DMS153 treated with DMSO at 0.1 percent for 48 hours (cell line): ENCODE data around the gene PSMB11.

Experiments
- DNase-seq: peaks from one replicate; lab custom pipeline; 2025; ENCODE audit not compliant: unreplicated experiment; lab: John Stamatoyannopoulos, UW

Gene PSMB11

DNA sequence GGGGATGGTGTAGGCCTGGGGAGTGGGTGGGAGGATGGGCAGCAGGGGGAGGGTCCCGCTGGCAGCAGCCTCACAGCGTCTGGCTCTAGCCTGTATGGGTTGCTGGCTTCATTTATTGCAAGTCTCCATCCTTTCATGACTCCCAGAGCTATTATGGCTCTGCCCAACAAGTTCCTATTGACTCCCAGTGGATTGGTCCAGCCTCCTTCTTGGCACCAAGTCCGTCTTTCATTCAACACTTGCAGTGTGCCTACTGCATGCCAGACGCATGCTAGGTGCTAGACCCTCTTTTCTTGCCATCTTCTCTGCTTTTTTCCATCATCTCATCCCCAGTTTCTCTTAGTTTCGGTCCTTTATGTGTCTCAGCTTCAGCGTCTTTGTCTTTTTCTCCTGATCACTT, 1.1 kb downstream of the PSMB11 start:
- DNase-seq: no peak

DNA sequence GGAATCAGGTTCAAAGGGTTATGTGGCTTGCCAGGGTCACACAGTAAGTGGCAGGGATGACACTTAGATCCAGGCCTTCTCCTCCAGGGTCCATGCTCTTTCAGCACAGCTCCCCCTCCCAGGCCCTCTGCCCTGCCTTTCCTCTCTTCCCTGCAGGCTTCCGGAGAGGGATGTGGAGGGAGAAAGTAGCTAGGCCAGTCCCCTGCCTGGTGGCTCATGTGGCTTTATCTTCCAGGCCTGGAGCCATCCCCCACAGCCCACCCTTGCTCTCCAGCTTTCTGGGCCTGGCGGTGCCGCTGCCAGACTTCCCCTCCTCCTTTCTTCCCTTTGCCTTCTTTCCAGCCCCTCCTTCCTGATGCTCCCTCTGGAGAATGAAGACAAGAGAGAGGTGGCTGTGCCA, 1.7 kb downstream of the PSMB11 start:
- DNase-seq: no peak

DNA sequence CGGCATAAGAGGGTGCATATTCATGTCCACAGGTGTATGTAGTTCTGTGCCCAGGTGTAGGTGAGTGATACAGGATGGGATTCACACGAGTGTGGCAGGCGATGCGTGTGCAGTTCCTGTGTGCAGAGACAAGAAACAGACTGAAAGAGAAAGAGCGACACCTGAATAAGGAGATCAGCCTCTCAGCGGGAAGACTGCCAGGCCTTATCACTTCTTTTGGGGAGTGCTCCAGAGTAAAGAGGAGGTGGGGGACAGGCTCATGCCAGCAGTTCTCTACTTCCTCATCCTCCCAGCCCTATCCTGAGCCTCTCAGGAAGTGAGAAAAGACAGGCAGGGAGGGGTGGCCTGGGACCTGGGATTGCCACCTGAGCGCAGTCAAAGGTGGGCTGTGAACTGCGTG, 2.8 kb downstream of the PSMB11 start:
- DNase-seq: no peak

DNA sequence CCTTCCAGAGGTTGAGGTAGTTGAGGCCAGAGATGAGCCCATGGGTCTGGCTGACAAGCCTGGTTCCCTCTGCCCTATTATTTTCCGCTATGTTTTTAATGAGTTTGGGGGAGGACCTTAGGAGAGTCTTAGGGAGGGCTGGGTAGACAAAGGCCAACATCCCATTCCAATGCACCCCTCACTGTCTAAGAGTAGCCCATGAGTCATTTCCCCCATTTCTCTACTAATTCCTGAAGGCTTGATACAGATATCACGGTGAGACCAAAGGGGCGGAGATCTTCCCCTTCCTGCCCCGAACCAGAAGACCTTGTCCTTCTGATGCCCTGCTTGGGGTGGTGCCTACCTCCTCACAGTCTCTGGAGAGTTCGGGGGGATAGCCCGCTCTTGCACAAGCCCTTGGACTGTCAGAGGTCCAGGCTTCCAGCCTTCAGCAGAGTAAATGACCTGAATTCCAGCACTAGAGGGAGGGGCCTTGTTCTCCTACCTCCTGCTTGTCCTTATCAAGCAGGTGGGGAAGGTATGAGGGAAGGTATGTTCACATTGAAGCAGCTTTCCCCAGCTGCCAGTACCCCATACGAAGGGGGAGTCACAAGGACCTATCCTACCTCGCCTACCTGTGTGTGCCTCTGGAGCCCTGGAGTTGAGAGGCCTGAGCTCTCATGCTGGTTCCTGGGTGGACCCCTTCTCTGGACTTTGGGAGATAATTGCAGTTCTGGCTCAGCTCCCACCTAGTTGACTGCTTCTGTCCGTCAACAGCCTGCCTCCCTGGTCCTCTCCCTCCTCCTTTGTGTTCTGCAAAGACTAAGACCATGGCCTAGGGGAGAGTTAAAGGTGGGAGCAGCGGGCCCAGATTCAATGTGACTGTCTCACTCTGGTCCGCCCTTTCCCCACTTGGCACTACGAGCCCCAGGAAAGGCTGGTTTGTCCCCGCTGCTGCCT, 3.7 kb downstream of the PSMB11 start:
- no peak for DNase-seq

DNA sequence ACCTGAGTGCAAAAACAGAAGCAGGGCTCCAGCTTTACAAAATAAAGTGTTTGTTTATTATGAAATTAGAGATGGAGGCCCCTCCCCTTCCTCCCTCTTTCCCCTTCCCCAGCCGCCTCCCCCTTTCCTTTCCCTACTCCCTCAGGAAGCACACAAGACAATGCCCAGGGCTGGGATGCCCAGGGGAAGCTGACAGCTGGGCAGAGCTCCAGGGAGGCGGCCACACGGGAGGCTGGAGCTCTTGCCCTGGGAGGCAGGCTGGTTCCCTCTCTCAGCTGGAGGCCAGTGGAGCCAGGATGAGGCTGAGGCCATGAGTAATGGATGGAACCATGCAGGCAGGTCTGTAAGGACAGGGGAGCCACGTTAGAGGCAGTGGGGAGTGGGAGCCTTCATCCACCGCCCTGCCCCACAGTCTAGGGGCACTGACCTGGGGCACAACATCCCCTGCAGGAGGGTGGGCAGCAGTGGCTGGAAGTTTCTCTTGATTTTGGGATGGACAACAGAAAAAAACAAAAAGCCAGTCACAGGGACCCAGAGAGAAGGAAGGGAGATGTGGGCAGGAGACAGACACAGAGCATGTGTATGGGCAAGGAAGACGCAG, 5.1 kb downstream of the PSMB11 start:
- no peak for DNase-seq

DNA sequence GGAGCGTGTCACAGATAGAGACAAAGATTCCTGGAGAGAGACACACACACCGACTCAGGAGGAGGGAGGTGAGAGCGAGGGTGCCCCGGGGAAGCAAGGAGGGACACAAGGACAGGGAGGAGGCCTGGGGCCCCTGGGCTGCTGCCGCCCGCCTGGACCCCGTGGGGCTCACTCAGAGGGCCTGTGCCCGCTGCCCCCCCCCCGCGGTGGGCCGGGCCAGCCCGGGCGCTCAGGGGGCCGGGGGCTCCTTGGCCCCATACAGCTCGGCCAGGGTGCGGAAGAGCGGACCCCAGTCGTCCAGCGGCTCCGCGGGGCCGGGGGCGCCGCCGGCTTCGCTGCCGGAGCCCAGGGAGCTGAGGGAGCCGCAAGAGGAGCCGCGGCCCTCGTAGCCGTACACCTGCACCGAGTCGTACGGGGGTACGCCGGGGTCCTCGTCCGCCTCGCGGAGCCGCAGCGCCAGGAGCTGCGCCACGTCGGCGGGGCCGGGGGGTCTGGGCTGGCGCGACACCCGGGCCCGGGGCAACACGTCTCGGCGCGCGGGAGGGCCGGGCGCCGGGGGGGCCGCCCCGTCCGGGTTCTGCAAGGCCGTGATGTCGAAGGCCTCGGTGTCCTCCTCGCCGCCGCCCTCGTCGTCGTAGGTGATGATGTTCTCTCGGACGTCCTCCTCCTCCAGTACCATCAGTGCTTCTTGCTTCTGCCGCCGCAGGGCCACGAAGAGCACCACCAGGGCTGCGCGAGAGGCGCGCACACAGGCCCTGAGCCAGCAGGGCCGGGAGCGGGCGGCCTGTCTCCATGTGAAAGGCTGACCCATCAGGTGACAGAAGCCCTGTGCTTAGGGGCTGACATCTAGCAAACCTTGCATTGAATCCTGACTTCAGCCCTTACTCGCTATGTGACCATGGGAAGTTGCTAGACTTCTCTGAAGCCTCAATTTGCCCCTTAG, 6.0 kb downstream of the PSMB11 start:
- no peak for DNase-seq

DNA sequence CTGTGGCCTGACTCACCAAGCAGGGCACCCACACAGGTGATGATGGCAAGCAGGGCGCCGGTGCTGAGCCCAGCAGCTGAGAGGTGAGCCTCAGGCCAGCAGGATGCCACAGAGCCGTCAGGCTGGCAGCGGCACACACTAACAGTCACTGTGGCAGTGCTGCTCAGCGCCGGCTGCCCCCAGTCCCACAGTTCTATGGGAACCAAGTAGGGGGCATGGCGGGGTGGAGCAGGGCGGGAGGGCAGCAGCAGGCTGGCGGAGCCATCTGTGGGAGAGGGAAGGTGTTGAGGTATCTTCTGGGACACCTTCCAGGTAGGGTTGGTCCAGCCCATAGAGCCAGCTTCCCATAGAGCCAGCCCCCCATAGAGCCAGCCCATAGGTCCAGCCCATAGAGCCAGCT, 7.0 kb downstream of the PSMB11 start:
- no peak for DNase-seq

DNA sequence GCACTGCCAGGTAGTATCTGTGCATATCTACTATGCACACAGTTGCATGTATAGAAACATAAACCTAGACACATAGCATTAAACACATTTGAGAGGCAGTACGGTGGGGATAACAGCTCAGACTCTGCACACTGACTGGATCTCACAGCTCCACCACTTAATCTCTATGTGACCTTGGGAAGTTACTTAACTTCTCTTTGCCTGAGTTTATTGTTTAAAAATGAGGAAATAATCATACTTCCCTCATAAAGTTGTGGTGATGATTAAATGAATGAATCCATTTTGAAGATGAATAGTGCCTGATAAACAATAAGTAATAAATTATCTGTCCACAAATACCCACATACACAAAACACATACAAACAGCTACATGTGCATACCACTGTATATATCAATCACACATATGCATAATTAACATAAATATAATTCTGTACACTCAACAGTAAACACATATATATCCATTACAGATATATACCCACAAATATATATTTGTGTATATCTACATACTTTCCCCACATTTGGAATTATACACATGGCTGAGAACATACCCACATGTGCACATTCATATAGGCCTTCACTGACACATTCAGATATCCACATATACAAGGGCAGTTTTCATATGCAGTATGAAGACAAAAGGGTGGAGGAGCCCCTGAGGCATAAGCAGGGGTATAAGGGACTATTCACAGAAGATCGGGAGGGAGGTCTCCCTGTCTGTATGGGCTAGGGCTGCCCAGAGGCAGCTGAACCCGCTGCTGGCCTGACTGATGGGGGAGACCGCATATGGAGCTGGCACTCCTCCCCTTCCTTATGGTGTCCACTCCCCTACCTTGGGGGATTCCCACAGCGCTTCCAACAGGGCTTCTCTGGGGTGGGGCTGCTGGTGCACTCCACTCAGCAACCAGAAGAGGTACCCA, 9.4 kb downstream of the PSMB11 start:
- DNase-seq: no peak

DNA sequence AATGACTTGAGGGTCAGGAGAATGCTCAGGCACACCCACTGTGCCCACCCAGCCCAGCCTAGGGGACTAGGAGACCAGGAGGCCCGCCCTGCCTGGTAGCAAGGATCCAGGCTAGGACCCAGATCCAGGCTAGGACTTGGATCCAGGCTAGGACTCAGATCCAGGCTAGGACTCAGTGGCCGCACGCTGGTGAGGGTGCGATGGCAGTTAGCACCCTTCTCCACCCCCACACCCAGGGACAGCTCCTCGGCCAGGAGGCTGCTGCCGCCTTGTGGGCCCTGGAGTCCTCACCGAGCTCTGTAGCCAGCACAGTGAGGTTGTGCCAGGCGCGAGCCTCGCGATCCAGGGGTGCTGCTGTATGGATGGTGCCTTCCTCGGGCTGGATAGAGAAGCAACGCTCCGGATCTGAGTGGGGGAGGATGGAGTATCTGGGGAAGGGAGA, 10.2 kb downstream of the PSMB11 start:
- no peak for DNase-seq

DNA sequence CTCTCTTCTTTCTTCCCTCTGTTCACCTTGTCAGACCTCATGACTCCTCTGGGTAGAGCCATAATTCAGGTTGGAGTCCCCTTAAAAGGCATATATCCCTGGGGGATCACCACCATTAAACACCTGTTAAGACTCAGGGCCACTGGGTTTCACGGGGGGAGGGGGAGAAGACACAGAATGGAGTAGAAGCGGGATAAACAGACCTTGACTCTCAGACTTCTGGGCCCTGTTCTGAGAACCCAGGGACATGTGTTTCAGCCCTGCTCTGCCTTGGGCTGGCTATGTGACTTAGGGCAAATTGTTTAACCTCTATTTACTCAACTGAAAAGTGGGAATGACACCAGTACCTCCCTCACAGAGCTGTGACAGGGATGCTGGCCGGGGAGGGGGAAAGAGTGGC, 10.7 kb downstream of the PSMB11 start:
- DNase-seq: no peak

DNA sequence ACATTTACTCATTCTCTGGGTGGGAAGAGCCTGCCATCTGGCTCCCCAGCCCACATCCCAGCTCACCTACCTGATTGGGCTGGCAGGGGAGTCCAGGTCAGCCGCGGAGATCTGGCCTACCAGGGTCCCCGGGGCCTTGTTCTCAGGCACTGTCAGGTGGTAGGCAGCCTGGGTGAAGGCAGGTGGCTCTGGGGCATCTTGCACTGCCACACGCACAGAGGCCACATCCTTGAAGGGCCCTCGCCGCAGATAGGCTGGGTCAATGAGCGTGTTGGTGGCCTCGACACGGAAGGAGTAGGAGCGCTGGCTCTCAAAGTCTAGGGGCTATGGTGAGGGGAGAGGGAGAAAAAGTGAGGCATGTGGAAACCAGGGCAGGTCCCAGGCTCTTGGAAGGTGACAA, 11.4 kb downstream of the PSMB11 start:
- DNase-seq: no peak

DNA sequence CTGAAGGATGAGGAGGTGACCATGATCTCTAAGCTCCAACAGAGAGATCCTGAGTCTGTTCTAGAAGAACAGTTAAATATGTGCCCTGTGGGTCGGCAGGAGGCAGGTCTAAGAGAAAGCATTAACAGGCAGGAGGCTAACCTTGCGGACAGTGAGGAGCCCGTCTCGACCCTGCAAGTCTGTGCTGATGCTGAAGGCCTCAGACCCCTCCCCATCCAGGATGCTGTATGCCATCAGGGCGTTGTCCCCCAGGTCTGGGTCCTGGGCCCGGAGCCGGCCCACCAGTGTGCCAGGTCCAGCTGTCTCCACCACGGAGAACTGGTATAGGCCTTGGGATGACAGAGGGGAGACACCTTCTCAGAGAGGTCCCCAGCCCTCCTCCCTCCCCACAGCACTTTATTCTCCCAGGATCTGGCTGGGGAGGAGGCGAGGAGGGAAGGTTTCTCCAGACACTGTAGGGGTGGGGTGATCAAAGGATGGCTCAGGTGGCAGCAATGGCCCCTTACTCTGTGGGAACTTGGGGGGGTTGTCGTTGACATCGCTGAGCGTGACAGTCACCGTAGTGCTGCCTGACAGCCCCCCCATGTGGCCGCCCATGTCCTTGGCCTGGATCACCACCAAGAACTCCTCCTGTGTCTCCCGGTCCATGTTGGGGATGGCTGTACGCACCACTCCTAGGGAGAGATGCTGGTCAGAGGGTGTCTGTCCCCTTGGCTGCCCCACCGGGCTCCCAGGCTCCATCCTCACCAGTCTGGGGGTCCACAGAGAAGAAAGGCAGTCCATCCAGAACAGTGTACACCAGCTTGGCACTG, 12.2 kb downstream of the PSMB11 start:
- DNase-seq: no peak

DNA sequence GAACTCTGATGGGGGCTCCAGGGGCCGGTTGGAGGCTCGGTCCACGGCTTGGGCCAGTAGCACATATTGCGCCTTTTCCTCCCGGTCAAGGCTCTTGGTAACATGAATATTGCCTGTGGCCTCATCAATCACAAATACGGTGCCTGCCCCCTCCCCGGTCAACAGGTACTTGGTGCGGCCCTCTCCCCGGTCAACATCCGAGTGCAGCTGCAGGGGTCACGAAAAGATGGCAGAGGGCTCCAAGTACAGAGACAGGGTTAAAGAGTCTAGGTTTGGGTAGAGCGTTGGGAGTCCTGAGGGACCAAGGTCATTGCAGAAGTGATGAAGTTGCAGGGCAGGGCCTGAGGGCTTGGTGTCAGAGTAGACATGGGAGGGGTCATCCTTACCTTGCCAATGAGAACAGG, 13.1 kb downstream of the PSMB11 start:
- no peak for DNase-seq

DNA sequence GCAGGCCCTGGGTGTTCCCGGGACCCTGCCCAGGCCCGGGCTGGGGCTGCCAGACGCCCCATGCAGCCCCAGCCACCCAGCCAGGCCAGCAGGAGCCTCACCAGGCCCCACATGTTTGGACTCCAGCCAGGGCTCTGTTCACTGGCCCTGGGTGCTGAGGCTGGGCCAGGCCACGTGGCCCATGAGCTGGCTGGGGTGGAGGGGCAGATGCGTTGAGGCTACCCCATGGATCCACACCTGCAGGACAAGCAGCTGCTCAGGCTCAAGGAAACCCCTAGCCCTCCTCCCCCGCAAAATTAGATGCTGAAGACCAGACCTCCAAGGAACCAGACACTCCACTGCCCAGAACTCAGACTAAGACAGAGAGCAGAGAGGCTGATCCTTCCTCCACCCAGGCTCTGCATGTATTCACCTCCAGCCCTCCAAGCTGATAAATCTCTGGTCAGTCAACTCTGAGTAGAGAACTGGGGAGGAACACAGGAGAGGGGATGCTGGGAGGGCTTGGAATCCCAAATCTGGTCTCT, 13.7 kb downstream of the PSMB11 start:
- no peak for DNase-seq

DNA sequence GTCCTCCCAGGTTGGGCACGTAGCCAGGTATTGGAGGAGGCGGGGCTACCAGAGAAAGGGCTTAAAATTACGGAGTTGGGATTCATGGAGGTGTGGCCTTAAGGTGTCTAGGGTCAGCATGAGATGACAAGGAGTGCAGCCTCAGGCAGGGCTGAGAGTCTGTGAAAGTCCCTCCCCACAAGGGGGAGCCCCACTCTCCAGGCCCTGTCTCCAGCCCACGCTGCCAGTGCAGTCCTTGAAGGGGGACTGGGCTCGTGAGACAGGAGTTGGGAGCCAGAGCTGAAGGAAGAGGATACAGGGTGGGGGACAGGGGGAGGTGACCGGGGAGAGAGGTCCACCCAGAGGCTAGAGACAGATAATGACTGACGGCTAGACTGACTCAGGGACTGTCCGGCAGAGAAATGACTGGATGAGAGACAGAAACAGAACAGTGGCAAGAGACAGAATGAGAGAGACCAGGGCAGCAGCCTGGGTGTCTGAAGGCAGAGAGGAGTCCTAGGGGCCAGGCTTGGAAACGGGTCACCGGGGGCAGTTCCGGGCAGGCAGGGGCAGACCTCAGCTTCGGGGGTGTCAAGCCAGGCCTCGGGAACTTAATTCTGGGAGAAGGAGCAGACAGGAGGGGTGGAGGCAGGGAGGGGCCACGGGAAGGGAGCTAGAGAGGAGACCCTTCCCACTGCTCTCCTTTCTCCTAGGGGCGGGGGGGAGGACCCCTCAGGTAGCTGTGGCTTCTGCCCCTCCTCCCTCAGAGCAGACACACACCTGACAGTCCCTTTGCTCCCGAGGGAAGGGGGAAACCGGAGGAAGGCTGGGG, 14.3 kb downstream of the PSMB11 start:
- DNase-seq: no peak

DNA sequence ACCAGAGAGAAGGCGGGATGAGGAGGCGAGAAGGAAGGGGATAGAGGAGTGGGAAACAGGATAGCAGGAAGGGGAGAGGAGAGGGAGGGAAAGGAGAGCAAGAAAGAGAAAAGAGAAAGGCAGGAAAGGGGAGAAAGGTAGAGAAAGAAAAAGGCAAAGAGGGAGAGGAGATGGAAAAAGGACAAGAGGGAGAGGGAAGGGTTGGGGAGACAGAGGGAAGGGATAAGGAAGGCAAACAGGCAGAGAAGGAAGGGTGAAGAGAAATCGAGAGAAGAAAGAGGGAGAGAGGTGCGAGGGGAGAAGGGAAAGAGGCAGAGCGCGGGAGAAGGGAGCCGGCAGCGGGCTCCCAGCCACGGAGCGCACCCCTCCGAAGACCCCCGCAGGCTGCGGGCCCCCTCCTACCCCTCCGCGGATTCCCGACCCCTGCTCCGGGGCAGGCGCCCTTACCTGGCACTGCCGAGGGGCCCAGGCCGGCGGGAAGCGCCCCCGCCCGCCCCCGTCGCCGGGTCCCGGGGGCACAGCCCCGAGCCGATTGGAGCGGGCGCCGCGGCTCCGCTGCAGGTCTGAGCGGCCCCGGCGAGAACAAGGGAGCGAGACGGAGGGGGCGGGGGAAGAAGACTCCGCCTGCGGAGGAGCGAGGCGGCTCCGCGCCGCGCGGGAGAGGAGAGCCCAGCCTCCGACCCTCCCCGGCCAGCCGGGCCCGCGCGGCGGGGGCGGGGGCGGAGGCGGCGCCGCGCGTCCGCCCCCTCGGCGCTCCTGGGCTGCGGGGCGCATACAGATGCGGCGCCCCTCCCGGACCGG, 15.1 kb downstream of the PSMB11 start, which contains the start of gene CDH24:
TSS of gene CDH24 (minus strand) at position 565 of the 801 bp plus-strand sequence. CDS start 1,787 bp downstream, outside the sequence.
- no peak for DNase-seq
